Retinal pigment epithelial cell (primary cell): ENCODE data around the gene MAGEA4.
"Not testable (repeated sequence)": the region's sequence is repeated elsewhere in the genome, so short reads cannot be mapped to it uniquely, and the experiment has no call there.

ENCODE experiments used
- DNase-seq: peaks from one replicate; pipeline ENCODE4 v3.0.0-alpha.2; 2010; ENCODE audit warnings: low read depth
- H3K4me3 ChIP-seq: 2 replicates; pipeline ENCODE4 v1.5.1; 2011; ENCODE audit warnings: mild to moderate bottlenecking, low read length, control low read depth, moderate library complexity
- CTCF ChIP-seq: conservative IDR thresholded peaks from 2 replicates; pipeline ENCODE4 v1.5.1; 2011; ENCODE audit warnings: low read depth, low read length, control low read depth, inconsistent platforms

MAGEA4 gene

GRCh38 chrX:151912221-151912620 lies 468 bp upstream of the MAGEA4 start:
- no peak for TF ChIP-seq CTCF
- H3K4me3 ChIP-seq: no peak overlapping the region
- DNase-seq: no peak

GRCh38 chrX:151918736-151919135 lies 6.0 kb downstream of the MAGEA4 start:
- not testable (repeated sequence) for DNase-seq, H3K4me3 ChIP-seq

GRCh38 chrX:151919610-151920009 lies 6.9 kb downstream of the MAGEA4 start:
- no peak for TF ChIP-seq CTCF
- no peak overlapping the region for H3K4me3 ChIP-seq
- no peak for DNase-seq

- no peak for TF ChIP-seq CTCF
- no peak overlapping the region for H3K4me3 ChIP-seq
- no peak for DNase-seq
Measured at GRCh38 chrX:151920101-151920500, 7.4 kb downstream of the MAGEA4 start.

GRCh38 chrX:151920530-151920929 lies 7.8 kb downstream of the MAGEA4 start:
- no peak for TF ChIP-seq CTCF
- H3K4me3 ChIP-seq: no peak overlapping the region
- DNase-seq: no peak

GRCh38 chrX:151921292-151921691 lies 8.6 kb downstream of the MAGEA4 start:
- no peak for DNase-seq
- no peak overlapping the region for H3K4me3 ChIP-seq
- TF ChIP-seq CTCF: no peak

GRCh38 chrX:151921866-151922265 lies 9.2 kb downstream of the MAGEA4 start:
- no peak overlapping the region for H3K4me3 ChIP-seq
- TF ChIP-seq CTCF: no peak
- no peak for DNase-seq

- no peak overlapping the region for H3K4me3 ChIP-seq
- no peak for TF ChIP-seq CTCF
- DNase-seq: no peak
Measured at GRCh38 chrX:151922692-151923091, 10.0 kb downstream of the MAGEA4 start.
